ENCODE results near the gene ERGIC2. TPM values are rescaled to one million over a fixed set of nuclear protein-coding genes. Genes with fewer than 3 reads are reported as not detected.

The ERGIC2 gene
- total and polyA plus RNA-seq, 10 of the 15 experiments (the other 5 are each of a cell fraction or from before 2014, with no cell fraction given), result 26.1 to 181 (median 83.9) TPM

- TF ChIP-seq, protein P1, sequence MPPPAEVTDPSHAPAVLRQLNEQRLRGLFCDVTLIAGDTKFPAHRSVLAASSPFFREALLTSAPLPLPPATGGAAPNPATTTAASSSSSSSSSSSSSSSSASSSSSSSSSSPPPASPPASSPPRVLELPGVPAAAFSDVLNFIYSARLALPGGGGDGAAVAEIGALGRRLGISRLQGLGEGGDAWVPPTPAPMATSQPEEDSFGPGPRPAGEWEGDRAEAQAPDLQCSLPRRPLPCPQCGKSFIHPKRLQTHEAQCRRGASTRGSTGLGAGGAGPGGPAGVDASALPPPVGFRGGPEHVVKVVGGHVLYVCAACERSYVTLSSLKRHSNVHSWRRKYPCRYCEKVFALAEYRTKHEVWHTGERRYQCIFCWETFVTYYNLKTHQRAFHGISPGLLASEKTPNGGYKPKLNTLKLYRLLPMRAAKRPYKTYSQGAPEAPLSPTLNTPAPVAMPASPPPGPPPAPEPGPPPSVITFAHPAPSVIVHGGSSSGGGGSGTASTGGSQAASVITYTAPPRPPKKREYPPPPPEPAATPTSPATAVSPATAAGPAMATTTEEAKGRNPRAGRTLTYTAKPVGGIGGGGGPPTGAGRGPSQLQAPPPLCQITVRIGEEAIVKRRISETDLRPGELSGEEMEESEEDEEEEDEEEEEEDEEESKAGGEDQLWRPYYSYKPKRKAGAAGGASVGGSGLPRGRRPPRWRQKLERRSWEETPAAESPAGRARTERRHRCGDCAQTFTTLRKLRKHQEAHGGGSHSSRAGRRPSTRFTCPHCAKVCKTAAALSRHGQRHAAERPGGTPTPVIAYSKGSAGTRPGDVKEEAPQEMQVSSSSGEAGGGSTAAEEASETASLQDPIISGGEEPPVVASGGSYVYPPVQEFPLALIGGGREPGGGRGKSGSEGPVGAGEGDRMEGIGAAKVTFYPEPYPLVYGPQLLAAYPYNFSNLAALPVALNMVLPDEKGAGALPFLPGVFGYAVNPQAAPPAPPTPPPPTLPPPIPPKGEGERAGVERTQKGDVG (CRISPR knock-in tag; IDR thresholded peaks at IDR 0.05), result no peak
- TF ChIP-seq NKRF (conservative IDR thresholded peaks at IDR 0.05), result no peak
Measured at GRCh38 chr12:29301114-29301513, 79.9 kb downstream of the ERGIC2 start (continued).

DNA sequence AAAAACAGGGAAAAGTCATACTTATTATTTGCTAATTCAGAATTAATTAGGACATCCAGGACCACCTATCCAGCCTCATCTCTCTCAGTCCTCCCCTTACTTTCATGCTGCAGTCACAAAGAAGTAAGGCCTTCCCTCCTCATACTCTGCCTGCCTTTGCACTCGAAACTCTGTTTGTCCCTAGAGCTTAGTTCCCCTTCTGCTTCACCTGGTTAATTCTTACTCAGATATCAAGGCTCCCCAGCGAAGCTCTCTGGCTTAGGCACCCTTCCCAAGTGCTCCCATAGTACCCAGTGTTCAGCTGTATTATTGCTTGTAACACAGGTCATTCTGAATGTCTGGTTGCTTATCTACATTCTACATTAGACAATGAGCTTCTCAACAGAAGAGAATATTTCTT, 81.3 kb downstream of the ERGIC2 start:
- POLR2A ChIA-PET, result no interaction called here
- H3K4me2 ChIP-seq (ENCODE audit: control insufficient read depth, insufficient read depth), result no peak overlapping the region
- H3K36me3 ChIP-seq (ENCODE audit: control insufficient read depth in 2 of 2, insufficient read depth in 2 of 2, low read length in 1 of 2), result no peaks in the 10 kb centered on the region
- intact Hi-C loops (cut with micrococcal nuclease; ENCODE audit: unreplicated experiment), result no loop called here
- H3K4me3 ChIP-seq, result no peak overlapping the region
- WGBS (ENCODE audit: insufficient coverage, insufficient replicate concordance, low lambda C conversion rate, missing lambda C conversion rate), result 0% methylated on average over 2 of the region's 2 CpGs
- DNase-seq (ENCODE audit: low read depth, low spot score) (no peak), FAIRE-seq (no peak), ATAC-seq (peak; percentile 34; the same call in 1 of the 3 replicates)
- in situ Hi-C loops (cut with MboI), result no loop called here
- H3K79me2 ChIP-seq (ENCODE audit: control insufficient read depth, insufficient read depth, low read length), result no peaks in the 10 kb centered on the region
- no peak overlapping the region for H3K9ac ChIP-seq (ENCODE audit: control insufficient read depth, insufficient read depth, low read length)
- RAD21 ChIA-PET (ENCODE audit: unreplicated experiment), result no interaction called here
- no peak overlapping the region for H3K27ac ChIP-seq (ENCODE audit: control insufficient read depth, insufficient read depth)
- no peaks in the 10 kb centered on the region for H3K9me3 ChIP-seq (replicated peaks; ENCODE audit: control insufficient read depth, insufficient read depth, low read length)
- SMC1A ChIA-PET (ENCODE audit: uncharacterized antibody, unreplicated experiment), result interaction anchor here (1.3 to 1.5 kb wide), 2 partner anchors 15 to 58 kb away, joined by 3 to 5 read pairs; no protein-coding TSS in a partner anchor
- H3K4me1 ChIP-seq (ENCODE audit: control insufficient read depth, insufficient read depth, low read length), result no peaks in the 10 kb centered on the region
- no peak overlapping the region for H2AFZ ChIP-seq (ENCODE audit: control insufficient read depth, low read depth, low read length)
- CTCF ChIA-PET, result interaction anchor here (0.8 to 3.0 kb wide), 3 partner anchors 9 to 227 kb away, joined by 3 to 9 read pairs (median 6); no protein-coding TSS in a partner anchor
- no peaks in the 10 kb centered on the region for H4K20me1 ChIP-seq (ENCODE audit: control insufficient read depth, insufficient read depth)
- H3K27me3 ChIP-seq (replicated peaks in 1 of 2; ENCODE audit: control insufficient read depth in 2 of 2, insufficient read depth in 2 of 2, low read length in 1 of 2), result no peaks in the 10 kb centered on the region
- BruUV-seq (replicated peaks), result no TSS peak
- no peak for TF ChIP-seq SMAD5 (IDR thresholded peaks at IDR 0.05; ENCODE audit: low read depth)
- TF ChIP-seq EZH2 (IDR thresholded peaks at IDR 0.05; ENCODE audit: borderline replicate concordance, control insufficient read depth, low read depth, low read length), result no peak
- no peak for TF ChIP-seq ELK1 (IDR thresholded peaks at IDR 0.05; ENCODE audit: low read depth, low read length)
- TF ChIP-seq, protein P2, sequence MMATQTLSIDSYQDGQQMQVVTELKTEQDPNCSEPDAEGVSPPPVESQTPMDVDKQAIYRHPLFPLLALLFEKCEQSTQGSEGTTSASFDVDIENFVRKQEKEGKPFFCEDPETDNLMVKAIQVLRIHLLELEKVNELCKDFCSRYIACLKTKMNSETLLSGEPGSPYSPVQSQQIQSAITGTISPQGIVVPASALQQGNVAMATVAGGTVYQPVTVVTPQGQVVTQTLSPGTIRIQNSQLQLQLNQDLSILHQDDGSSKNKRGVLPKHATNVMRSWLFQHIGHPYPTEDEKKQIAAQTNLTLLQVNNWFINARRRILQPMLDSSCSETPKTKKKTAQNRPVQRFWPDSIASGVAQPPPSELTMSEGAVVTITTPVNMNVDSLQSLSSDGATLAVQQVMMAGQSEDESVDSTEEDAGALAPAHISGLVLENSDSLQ (IDR thresholded peaks at IDR 0.05), result no peak
- no peak for TF ChIP-seq CHD4 (IDR thresholded peaks at IDR 0.05)
- TF ChIP-seq, protein P3, sequence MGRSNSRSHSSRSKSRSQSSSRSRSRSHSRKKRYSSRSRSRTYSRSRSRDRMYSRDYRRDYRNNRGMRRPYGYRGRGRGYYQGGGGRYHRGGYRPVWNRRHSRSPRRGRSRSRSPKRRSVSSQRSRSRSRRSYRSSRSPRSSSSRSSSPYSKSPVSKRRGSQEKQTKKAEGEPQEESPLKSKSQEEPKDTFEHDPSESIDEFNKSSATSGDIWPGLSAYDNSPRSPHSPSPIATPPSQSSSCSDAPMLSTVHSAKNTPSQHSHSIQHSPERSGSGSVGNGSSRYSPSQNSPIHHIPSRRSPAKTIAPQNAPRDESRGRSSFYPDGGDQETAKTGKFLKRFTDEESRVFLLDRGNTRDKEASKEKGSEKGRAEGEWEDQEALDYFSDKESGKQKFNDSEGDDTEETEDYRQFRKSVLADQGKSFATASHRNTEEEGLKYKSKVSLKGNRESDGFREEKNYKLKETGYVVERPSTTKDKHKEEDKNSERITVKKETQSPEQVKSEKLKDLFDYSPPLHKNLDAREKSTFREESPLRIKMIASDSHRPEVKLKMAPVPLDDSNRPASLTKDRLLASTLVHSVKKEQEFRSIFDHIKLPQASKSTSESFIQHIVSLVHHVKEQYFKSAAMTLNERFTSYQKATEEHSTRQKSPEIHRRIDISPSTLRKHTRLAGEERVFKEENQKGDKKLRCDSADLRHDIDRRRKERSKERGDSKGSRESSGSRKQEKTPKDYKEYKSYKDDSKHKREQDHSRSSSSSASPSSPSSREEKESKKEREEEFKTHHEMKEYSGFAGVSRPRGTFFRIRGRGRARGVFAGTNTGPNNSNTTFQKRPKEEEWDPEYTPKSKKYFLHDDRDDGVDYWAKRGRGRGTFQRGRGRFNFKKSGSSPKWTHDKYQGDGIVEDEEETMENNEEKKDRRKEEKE (IDR thresholded peaks at IDR 0.05), result no peak
- TF ChIP-seq TARDBP (IDR thresholded peaks at IDR 0.05; ENCODE audit: borderline replicate concordance), result no peak
- no peak for TF ChIP-seq POU2F2 (IDR thresholded peaks at IDR 0.05; ENCODE audit: borderline replicate concordance, low read depth, low read length)

Data from GM12878 (cell line).